Activated T-cell treated with anti-CD3 and anti-CD28 coated beads, Interleukin-2, amount 50 U/mL, for 72 hours (primary cell): ENCODE results near the gene FSTL4. TPM values are rescaled to one million over a fixed set of nuclear protein-coding genes. Genes with fewer than 3 reads are reported as not detected.
"Not testable (repeated sequence)": the region's sequence is repeated elsewhere in the genome, so short reads cannot be mapped to it uniquely, and the experiment has no call there.

Experiments used
- ATAC-seq, 2 donors: fragments of 150-1000 bp; cut with Tn5 transposase; replicated peaks in 1 of 2; 2 replicates each; pipeline ENCODE4 v1.10.0; 2021; ENCODE audit warnings: moderate library complexity in 2 of 2, mild to moderate bottlenecking in 1 of 2
- DNase-seq, 2 donors: peaks; one replicate each; pipeline ENCODE4 v3.0.0; 2021 to 2022; ENCODE audit warnings: mixed read lengths in 1 of 2
- H3K27ac Mint-ChIP-seq: one replicate; pipeline ENCODE4 v1.8.0; 2022; ENCODE audit warnings: mild to moderate bottlenecking, moderate library complexity, mixed read lengths
- H3K27me3 Mint-ChIP-seq: one replicate; pipeline ENCODE4 v1.8.0; 2022; ENCODE audit warnings: low read depth, mixed read lengths
- H3K36me3 Mint-ChIP-seq, 2 donors: one replicate each; pipeline ENCODE4 v1.8.0; 2022; ENCODE audit warnings: mixed read lengths in 2 of 2, mild to moderate bottlenecking in 1 of 2; ENCODE audit not compliant: insufficient read depth in 2 of 2
- H3K4me1 Mint-ChIP-seq: one replicate; pipeline ENCODE4 v1.8.0; 2022; ENCODE audit warnings: low read depth, mixed read lengths
- H3K4me3 Mint-ChIP-seq, 2 donors: one replicate each; pipeline ENCODE4 v1.8.0; 2022; ENCODE audit warnings: mild to moderate bottlenecking in 2 of 2, mixed read lengths in 2 of 2, moderate library complexity in 2 of 2
- H3K9me3 Mint-ChIP-seq, 2 donors: one replicate each; pipeline ENCODE4 v1.8.0; 2022; ENCODE audit warnings: mixed read lengths in 2 of 2
- total RNA-seq, 2 donors: library from RNA; stranded (reverse); gene quantifications; one replicate each; pipeline ENCODE4 v1.2.3, GENCODE V29; 2022

FSTL4 gene
- total RNA-seq, 2 donors from 2014 or later = not detected

- ATAC-seq (no peak), DNase-seq (no peak)
- no peaks in the 10 kb centered on the region for H3K27me3 Mint-ChIP-seq
- no peak overlapping the region for H3K27ac Mint-ChIP-seq
- H3K4me3 Mint-ChIP-seq = no peak overlapping the region
- no peaks in the 10 kb centered on the region for H3K4me1 Mint-ChIP-seq
- H3K36me3 Mint-ChIP-seq = no peaks in the 10 kb centered on the region
- H3K9me3 Mint-ChIP-seq = no peaks in the 10 kb centered on the region
These were observed 381.3 kb downstream of the FSTL4 start for GRCh38 chr5:133230823-133231578.

GRCh38 chr5:133229931-133230664 is 382.2 kb downstream of the FSTL4 start:
- ATAC-seq (peak; percentile 52 to 67), DNase-seq (no peak)
- Mint-ChIP-seq H3K4me3 (no peak overlapping the region), H3K27me3 (no peaks in the 10 kb centered on the region), H3K27ac (no peak overlapping the region), H3K36me3 (no peaks in the 10 kb centered on the region), H3K4me1 (no peaks in the 10 kb centered on the region), H3K9me3 (no peaks in the 10 kb centered on the region)

- no peak overlapping the region for H3K4me3 Mint-ChIP-seq
- no peaks in the 10 kb centered on the region for H3K4me1 Mint-ChIP-seq
- no peak for ATAC-seq
- H3K9me3 Mint-ChIP-seq = no peaks in the 10 kb centered on the region
- no peak overlapping the region for H3K27ac Mint-ChIP-seq
- DNase-seq = no peak
- H3K27me3 Mint-ChIP-seq = no peaks in the 10 kb centered on the region
- no peaks in the 10 kb centered on the region for H3K36me3 Mint-ChIP-seq
These were observed 384.0 kb downstream of the FSTL4 start for GRCh38 chr5:133228316-133228715.

GRCh38 chr5:133227897-133228296 is 384.4 kb downstream of the FSTL4 start:
- Mint-ChIP-seq H3K27me3 (no peaks in the 10 kb centered on the region), H3K4me3 (no peak overlapping the region), H3K36me3 (no peaks in the 10 kb centered on the region), H3K9me3 (no peaks in the 10 kb centered on the region), H3K4me1 (no peaks in the 10 kb centered on the region), H3K27ac (no peak overlapping the region)
- ATAC-seq (no peak), DNase-seq (no peak)

- H3K27ac Mint-ChIP-seq = no peak overlapping the region
- ATAC-seq = no peak
- no peaks in the 10 kb centered on the region for H3K4me1 Mint-ChIP-seq
- H3K9me3 Mint-ChIP-seq = no peaks in the 10 kb centered on the region
- no peak overlapping the region for H3K4me3 Mint-ChIP-seq
- H3K27me3 Mint-ChIP-seq = no peaks in the 10 kb centered on the region
- no peak for DNase-seq
- no peaks in the 10 kb centered on the region for H3K36me3 Mint-ChIP-seq
These were observed 385.3 kb downstream of the FSTL4 start for GRCh38 chr5:133227082-133227481.

- H3K36me3 Mint-ChIP-seq = no peaks in the 10 kb centered on the region
- H3K27ac Mint-ChIP-seq = no peak overlapping the region
- H3K4me3 Mint-ChIP-seq = no peak overlapping the region
- H3K4me1 Mint-ChIP-seq = no peaks in the 10 kb centered on the region
- DNase-seq (no peak), ATAC-seq (no peak)
- no peaks in the 10 kb centered on the region for H3K9me3 Mint-ChIP-seq
- no peaks in the 10 kb centered on the region for H3K27me3 Mint-ChIP-seq
These were observed 386.2 kb downstream of the FSTL4 start for GRCh38 chr5:133226186-133226585.

- H3K27me3 Mint-ChIP-seq = no peaks in the 10 kb centered on the region
- ATAC-seq (no peak), DNase-seq (no peak)
- no peaks in the 10 kb centered on the region for H3K9me3 Mint-ChIP-seq
- H3K36me3 Mint-ChIP-seq = no peaks in the 10 kb centered on the region
- H3K27ac Mint-ChIP-seq = no peak overlapping the region
- no peak overlapping the region for H3K4me3 Mint-ChIP-seq
- no peaks in the 10 kb centered on the region for H3K4me1 Mint-ChIP-seq
These were observed 386.6 kb downstream of the FSTL4 start for GRCh38 chr5:133225671-133226152.

- Mint-ChIP-seq H3K27me3 (no peaks in the 10 kb centered on the region), H3K9me3 (no peaks in the 10 kb centered on the region), H3K4me3 (no peak overlapping the region), H3K36me3 (no peaks in the 10 kb centered on the region), H3K27ac (no peak overlapping the region), H3K4me1 (no peaks in the 10 kb centered on the region)
- ATAC-seq (no peak), DNase-seq (no peak)
These were observed 389.4 kb downstream of the FSTL4 start for GRCh38 chr5:133222979-133223378.

GRCh38 chr5:133222521-133222920 is 389.8 kb downstream of the FSTL4 start:
- ATAC-seq (no peak), DNase-seq (no peak)
- no peaks in the 10 kb centered on the region for H3K4me1 Mint-ChIP-seq
- H3K9me3 Mint-ChIP-seq = no peaks in the 10 kb centered on the region
- H3K27ac Mint-ChIP-seq = no peak overlapping the region
- H3K36me3 Mint-ChIP-seq = no peaks in the 10 kb centered on the region
- no peaks in the 10 kb centered on the region for H3K27me3 Mint-ChIP-seq
- H3K4me3 Mint-ChIP-seq = no peak overlapping the region

GRCh38 chr5:133222040-133222439 is 390.3 kb downstream of the FSTL4 start:
- no peak for ATAC-seq
- no peaks in the 10 kb centered on the region for H3K4me1 Mint-ChIP-seq
- no peaks in the 10 kb centered on the region for H3K27me3 Mint-ChIP-seq
- no peaks in the 10 kb centered on the region for H3K9me3 Mint-ChIP-seq
- H3K27ac Mint-ChIP-seq = no peak overlapping the region
- H3K36me3 Mint-ChIP-seq = no peaks in the 10 kb centered on the region
- no peak overlapping the region for H3K4me3 Mint-ChIP-seq
- no peak for DNase-seq

- ATAC-seq (no peak), DNase-seq (no peak)
- no peaks in the 10 kb centered on the region for H3K9me3 Mint-ChIP-seq
- H3K27me3 Mint-ChIP-seq = no peaks in the 10 kb centered on the region
- no peaks in the 10 kb centered on the region for H3K36me3 Mint-ChIP-seq
- no peak overlapping the region for H3K27ac Mint-ChIP-seq
- no peaks in the 10 kb centered on the region for H3K4me1 Mint-ChIP-seq
- no peak overlapping the region for H3K4me3 Mint-ChIP-seq
These were observed 391.3 kb downstream of the FSTL4 start for GRCh38 chr5:133220851-133221674.

- H3K27ac Mint-ChIP-seq = no peak overlapping the region
- ATAC-seq (no peak), DNase-seq (no peak)
- no peaks in the 10 kb centered on the region for H3K27me3 Mint-ChIP-seq
- H3K4me3 Mint-ChIP-seq = no peak overlapping the region
- H3K36me3 Mint-ChIP-seq = no peaks in the 10 kb centered on the region
- H3K4me1 Mint-ChIP-seq = no peaks in the 10 kb centered on the region
- no peaks in the 10 kb centered on the region for H3K9me3 Mint-ChIP-seq
These were observed 393.0 kb downstream of the FSTL4 start for GRCh38 chr5:133219296-133219695.

- H3K27me3 Mint-ChIP-seq, H3K9me3 Mint-ChIP-seq, H3K27ac Mint-ChIP-seq, ATAC-seq, DNase-seq, H3K4me1 Mint-ChIP-seq, H3K36me3 Mint-ChIP-seq, H3K4me3 Mint-ChIP-seq: not testable (repeated sequence)
These were observed 396.2 kb downstream of the FSTL4 start for GRCh38 chr5:133216138-133216537.
